Common myeloid progenitor, CD34-positive (primary cell): ENCODE data around the gene RTCB. TPM values are rescaled to one million over a fixed set of nuclear protein-coding genes. Genes with fewer than 3 reads are reported as not detected.

Experiments used
- CTCF ChIA-PET: fragments of 350-600 bp; sonication (Branson Sonifier 250); formaldehyde crosslinking; loops from one replicate; lab custom pipeline; 2021; ENCODE audit warnings: antibody characterized with exemption; lab: Charles Lee
- POLR2A ChIA-PET: fragments of 350-600 bp; sonication (Branson Sonifier 250); formaldehyde crosslinking; loops from one replicate; lab custom pipeline; 2021; ENCODE audit warnings: antibody characterized with exemption; lab: Charles Lee
- DNase-seq, 3 donors: peaks; one replicate each; pipeline versions ENCODE4 v3.0.0 to v3.0.0-alpha.2; 2013
- H3K27ac ChIP-seq, 2 experiments: 1 replicate in 1 of 2; 2 replicates in 1 of 2; pipeline ENCODE4 v1.7.0; 2013; ENCODE audit warnings: inconsistent platforms in 2 of 2, low read length in 2 of 2, mild to moderate bottlenecking in 2 of 2, low read depth in 1 of 2, moderate library complexity in 1 of 2; ENCODE audit not compliant: severe bottlenecking in 2 of 2, insufficient read depth in 1 of 2, poor library complexity in 1 of 2
- H3K27me3 ChIP-seq, 5 experiments: replicated peaks in 2 of 5; 1 replicate in 3 of 5; 2 replicates in 2 of 5; pipeline versions ENCODE4 v1.6.1 to v1.7.0; 2013; ENCODE audit warnings: low read length in 4 of 5, mild to moderate bottlenecking in 2 of 5, moderate library complexity in 2 of 5, inconsistent platforms in 1 of 5; ENCODE audit not compliant: insufficient read depth in 5 of 5, control insufficient read depth in 4 of 5
- H3K36me3 ChIP-seq, 4 experiments: 1 replicate in 2 of 4; 2 replicates in 2 of 4; pipeline versions ENCODE4 v1.6.1 to v1.7.0; 2013; ENCODE audit warnings: low read length in 3 of 4, control low read depth in 1 of 4, mild to moderate bottlenecking in 1 of 4; ENCODE audit not compliant: control insufficient read depth in 4 of 4, insufficient read depth in 4 of 4
- H3K4me1 ChIP-seq, 4 experiments: 1 replicate in 3 of 4; 2 replicates in 1 of 4; pipeline versions ENCODE4 v1.6.1 to v1.7.1; 2013; ENCODE audit warnings: low read length in 3 of 4, mild to moderate bottlenecking in 3 of 4, control low read depth in 1 of 4, inconsistent platforms in 1 of 4, moderate library complexity in 1 of 4; ENCODE audit not compliant: control insufficient read depth in 4 of 4, insufficient read depth in 4 of 4; ENCODE audit errors: control extremely low read depth in 1 of 4
- H3K4me3 ChIP-seq, 7 experiments: 1 replicate in 4 of 7; 2 replicates in 3 of 7; pipeline versions ENCODE4 v1.5.1 to v1.7.0; 2013; ENCODE audit warnings: mild to moderate bottlenecking in 7 of 7, low read length in 6 of 7, moderate library complexity in 6 of 7, inconsistent platforms in 2 of 7, low read depth in 2 of 7, control low read depth in 1 of 7; ENCODE audit not compliant: insufficient read depth in 4 of 7, control insufficient read depth in 1 of 7; ENCODE audit errors: extremely low read depth in 1 of 7
- H3K9me3 ChIP-seq, 5 experiments: 1 replicate in 4 of 5; 2 replicates in 1 of 5; pipeline versions ENCODE4 v1.6.1 to v1.7.1; 2013; ENCODE audit warnings: low read length in 4 of 5, mild to moderate bottlenecking in 2 of 5, inconsistent platforms in 1 of 5, low read depth in 1 of 5, moderate library complexity in 1 of 5; ENCODE audit not compliant: control insufficient read depth in 4 of 5, insufficient read depth in 2 of 5; ENCODE audit errors: control extremely low read depth in 1 of 5
- WGBS: methylation state at CpG from one replicate; pipeline ENCODE4 v1.1.5; 2013; ENCODE audit not compliant: insufficient coverage; 5-methylcytosine and 5-hydroxymethylcytosine counted together
- polyA plus RNA-seq: library from polyadenylated mRNA; unstranded; fragments of 120-200 nt; gene quantifications from one replicate; pipeline ENCODE4 v1.2.1, GENCODE V29; 2013

Gene RTCB
- 60.9 TPM for polyA plus RNA-seq

DNA sequence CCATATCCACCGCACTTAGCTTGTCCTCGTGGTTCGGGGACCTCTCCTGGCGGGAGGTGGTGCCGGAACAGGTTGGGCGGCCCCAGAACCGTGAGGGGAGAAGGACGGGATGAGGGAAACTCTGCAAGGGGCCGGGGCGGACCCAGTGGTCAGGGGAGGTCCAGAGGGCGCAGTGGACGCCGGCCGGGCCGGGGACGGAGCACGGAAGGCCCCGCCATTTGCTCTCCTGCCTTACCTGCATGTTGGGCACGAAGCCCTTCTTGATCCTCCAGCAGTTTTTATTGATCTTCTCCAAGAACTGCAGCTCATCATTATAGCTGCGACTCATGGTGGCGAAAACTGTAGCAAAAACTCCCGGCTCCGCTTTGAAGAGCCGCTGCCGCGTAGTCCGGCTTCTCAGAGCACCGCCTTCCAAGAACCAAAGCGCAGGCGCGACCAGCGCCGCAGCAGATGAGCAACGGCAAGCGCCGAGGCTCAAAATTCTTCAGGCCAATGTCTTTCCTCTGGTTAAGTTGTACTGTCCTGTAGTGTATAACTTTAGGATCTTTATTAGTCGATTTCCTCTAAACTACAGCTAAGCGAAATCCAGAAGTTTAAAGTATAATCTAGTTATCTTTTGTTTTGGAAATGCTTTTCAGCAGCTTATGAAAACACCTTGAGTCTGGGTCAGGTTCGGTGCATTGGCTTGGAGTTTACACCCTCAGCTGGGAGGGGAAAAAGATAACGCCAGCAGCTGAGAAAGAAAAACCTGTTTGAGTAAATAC, at the start of gene RTCB:
TSS of gene RTCB (minus strand) at position 419 of the 764 bp plus-strand sequence. CDS start at position 328, 91 bp downstream.
- POLR2A ChIA-PET, result interaction anchor here (0.6 kb wide), 1 partner anchor 109 kb away, joined by 9 read pairs; no protein-coding TSS in a partner anchor

DNA sequence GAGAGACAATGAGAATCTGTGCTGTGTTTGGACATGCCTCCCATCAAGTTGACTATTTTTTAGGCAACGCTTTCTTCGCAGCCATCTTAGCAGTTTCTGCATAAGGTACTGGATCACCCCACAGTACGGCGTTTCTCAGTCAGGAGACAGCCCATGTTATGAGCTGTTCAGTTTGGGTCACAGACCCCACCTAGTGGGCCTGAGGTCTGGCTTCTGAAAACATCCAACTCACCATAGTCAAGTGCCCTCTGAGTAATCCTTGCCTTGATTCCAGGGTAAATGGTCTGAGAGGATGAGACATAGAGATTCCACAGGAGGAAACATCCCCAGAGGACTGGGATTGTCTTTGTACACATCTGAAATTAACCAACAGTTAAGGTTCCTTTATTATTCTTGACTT, 45.0 kb upstream of the RTCB start:
- ChIA-PET POLR2A (no interaction called here), CTCF (no interaction called here)
- WGBS, result 94% methylated on average over 4 of the region's 4 CpGs
- H3K27ac ChIP-seq, result no peak overlapping the region
- H3K4me3 ChIP-seq, result no peak overlapping the region
- no peaks in the 10 kb centered on the region for H3K9me3 ChIP-seq
- no peak for DNase-seq
- no peaks in the 10 kb centered on the region for H3K36me3 ChIP-seq
- H3K4me1 ChIP-seq, result no peaks in the 10 kb centered on the region
- peaks cover 4 to 21% (median 10%) of the 10 kb centered on the region in 5 experiments for H3K27me3 ChIP-seq

More for the DNA sequence above, at the start of gene RTCB:
- CTCF ChIA-PET, result interaction anchor here (0.7 to 2.2 kb wide), 7 partner anchors 10 to 65 kb away, joined by 3 to 13 read pairs (median 3); partner anchors contain the start of genes BPIFC and FBXO7
- H3K27ac ChIP-seq, result peak within 1 kb of the TSS; percentile 71 to 87
- peaks cover 11 to 25% (median 16%) of the 10 kb centered on the region in 4 experiments for H3K4me1 ChIP-seq
- WGBS, result 4% methylated on average over 26 of the region's 40 CpGs
- peak; percentile 92 to 95 (median 94) for DNase-seq
- peaks cover 0 to 2% (median 0%) of the 10 kb centered on the region in 5 experiments for H3K27me3 ChIP-seq
- H3K4me3 ChIP-seq, result peak within 1 kb of the TSS; percentile 84 to 99 (median 97)
- no peaks in the 10 kb centered on the region for H3K9me3 ChIP-seq
- peaks cover 4 to 17% (median 13%) of the 10 kb centered on the region in 4 experiments for H3K36me3 ChIP-seq

- Histone ChIP-seq H3K27ac (no peak overlapping the region), H3K36me3 (no peaks in the 10 kb centered on the region), H3K27me3 (peaks cover 0 to 17% (median 4%) of the 10 kb centered on the region in 5 experiments), H3K4me3 (no peak overlapping the region), H3K4me1 (no peaks in the 10 kb centered on the region), H3K9me3 (no peaks in the 10 kb centered on the region)
- no peak for DNase-seq
- ChIA-PET POLR2A (no interaction called here), CTCF (no interaction called here)
- 73% methylated on average over 3 of the region's 4 CpGs for WGBS
These were observed 36.9 kb upstream of the RTCB start for GRCh38 chr22:32448980-32449379.

GRCh38 chr22:32446321-32446720, 34.3 kb upstream of the RTCB start:
- no CpG with 5 or more reads among the region's 1 CpG for WGBS
- H3K27me3 ChIP-seq, result peaks cover 0 to 28% (median 3%) of the 10 kb centered on the region in 5 experiments
- peak in 1 of 3 donors; percentile 7 for DNase-seq
- H3K4me1 ChIP-seq, result no peaks in the 10 kb centered on the region
- no peak overlapping the region for H3K4me3 ChIP-seq
- H3K27ac ChIP-seq, result no peak overlapping the region
- no peaks in the 10 kb centered on the region for H3K9me3 ChIP-seq
- no peaks in the 10 kb centered on the region for H3K36me3 ChIP-seq
- ChIA-PET CTCF (no interaction called here), POLR2A (no interaction called here)

DNA sequence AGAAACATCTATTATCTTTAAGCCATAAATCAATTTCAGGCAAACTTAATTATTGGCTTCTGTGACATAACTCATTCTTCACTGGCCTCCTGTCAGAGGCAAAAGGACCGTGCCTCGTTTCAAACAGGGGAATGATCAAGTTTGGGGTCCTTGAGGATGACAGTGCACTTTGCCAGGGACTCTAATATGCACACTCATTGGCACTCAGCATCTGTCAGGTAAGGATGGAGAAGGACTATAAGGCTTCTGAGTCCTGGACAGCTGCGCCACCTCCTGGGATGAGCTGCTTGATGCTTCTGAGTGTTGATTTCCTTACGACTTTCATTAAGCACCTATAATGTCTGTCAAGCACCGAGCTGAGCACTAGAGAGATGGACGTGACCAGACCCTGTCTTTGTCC, 32.0 kb upstream of the RTCB start:
- H3K27ac ChIP-seq, result no peak overlapping the region
- DNase-seq, result peak; percentile 4 to 28 (median 10)
- no peaks in the 10 kb centered on the region for H3K36me3 ChIP-seq
- WGBS, result 72% methylated on average over 6 of the region's 6 CpGs
- no peaks in the 10 kb centered on the region for H3K4me1 ChIP-seq
- H3K27me3 ChIP-seq, result peaks cover 0 to 34% (median 3%) of the 10 kb centered on the region in 5 experiments
- H3K9me3 ChIP-seq, result no peaks in the 10 kb centered on the region
- CTCF ChIA-PET, result interaction anchor here (1.2 kb wide), 1 partner anchor 9 kb away, joined by 6 read pairs; no protein-coding TSS in a partner anchor
- POLR2A ChIA-PET, result no interaction called here
- no peak overlapping the region for H3K4me3 ChIP-seq

DNA sequence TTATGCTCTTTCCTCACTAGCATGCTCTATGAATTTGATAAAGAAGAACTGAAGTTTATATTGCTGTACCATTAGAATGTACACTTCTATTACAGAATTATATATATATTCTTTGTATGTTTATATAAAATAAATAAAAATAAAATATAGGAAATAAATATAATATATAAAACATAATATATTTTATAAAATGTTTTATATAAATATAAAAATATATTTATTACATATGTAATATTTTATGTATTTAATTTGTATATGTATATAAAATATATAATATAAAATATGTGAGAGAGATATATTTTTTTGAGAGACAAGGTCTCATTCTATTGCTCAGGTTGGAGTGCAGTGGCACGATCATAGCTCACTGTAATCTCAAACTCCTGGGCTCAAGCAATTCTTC, 18.3 kb upstream of the RTCB start:
- no peaks in the 10 kb centered on the region for H3K4me1 ChIP-seq
- H3K9me3 ChIP-seq, result no peaks in the 10 kb centered on the region
- H3K27me3 ChIP-seq, result peaks cover 0 to 10% (median 5%) of the 10 kb centered on the region in 5 experiments
- POLR2A ChIA-PET, result no interaction called here
- no peaks in the 10 kb centered on the region for H3K36me3 ChIP-seq
- H3K4me3 ChIP-seq, result no peak overlapping the region
- WGBS, result no CpG with 5 or more reads among the region's 1 CpG
- no peak overlapping the region for H3K27ac ChIP-seq
- CTCF ChIA-PET, result no interaction called here
- no peak for DNase-seq

DNA sequence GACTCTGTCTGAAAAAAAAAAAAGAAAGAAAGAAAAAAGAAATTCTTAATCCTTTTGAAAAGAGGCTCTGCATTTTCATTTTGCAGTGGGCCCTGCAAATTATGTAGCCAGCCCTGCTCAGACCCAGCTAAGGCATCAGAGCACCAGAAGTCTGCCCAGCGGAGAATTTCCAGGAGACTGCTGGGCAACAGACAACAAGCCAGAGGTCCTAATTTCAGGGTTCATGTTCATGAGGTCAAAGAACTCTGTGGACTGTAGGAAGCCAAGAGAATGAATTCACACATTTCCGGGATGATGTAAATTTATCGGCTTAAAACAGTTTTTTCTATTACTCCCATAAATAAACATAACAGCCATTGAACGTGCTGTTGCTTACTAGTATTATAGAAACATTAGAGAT, 14.8 kb upstream of the RTCB start:
- CTCF ChIA-PET, result no interaction called here

More for the DNA sequence above, 14.8 kb upstream of the RTCB start:
- Histone ChIP-seq H3K36me3 (no peaks in the 10 kb centered on the region), H3K9me3 (no peaks in the 10 kb centered on the region), H3K4me3 (no peak overlapping the region), H3K27ac (no peak overlapping the region), H3K27me3 (peaks cover 4 to 16% (median 12%) of the 10 kb centered on the region in 5 experiments), H3K4me1 (no peaks in the 10 kb centered on the region)
- 100% methylated on average over 1 of the region's 4 CpGs for WGBS
- no peak for DNase-seq
- POLR2A ChIA-PET, result no interaction called here
